K562 (cell line): Measurements from ENCODE around the gene DOP1B. TPM values are rescaled to one million over a fixed set of nuclear protein-coding genes. Genes with fewer than 3 reads are reported as not detected.
"Not testable (repeated sequence)": the region's sequence is repeated elsewhere in the genome, so short reads cannot be mapped to it uniquely, and the experiment has no call there.

Source experiments
- ATAC-seq: fragments of 200-7000 bp; cut with Tn5 transposase; 3 replicates; pipeline ENCODE4 v1.9.1; 2020; ENCODE audit warnings: moderate library complexity
- BruUV-seq: library from RNA; stranded (reverse); fragments of 400-500 nt; replicated peaks from 2 replicates; lab custom pipeline; 2021; lab: Mats Ljungman, UMichigan
- CTCF ChIA-PET: fragments of 300-600 bp; formaldehyde crosslinking; extraction: SDS; loops from one replicate; lab custom pipeline; 2021; ENCODE audit warnings: low intra/inter-chr PET ratio; lab: Yijun Ruan, JAX
- POLR2A ChIA-PET: fragments of 300-600, 350-650 bp; sonication (Branson Sonifier 250); formaldehyde crosslinking; extraction: SDS; loops from one replicate; lab custom pipeline; 2021; ENCODE audit warnings: antibody characterized with exemption, inconsistent platforms; lab: Yijun Ruan, JAX
- DNase-seq, 4 experiments: peaks; one replicate each; pipeline versions ENCODE4 v3.0.0 to v3.0.0-alpha.2; 2011 to 2018; ENCODE audit warnings: low spot score in 3 of 4, mixed read lengths in 3 of 4; ENCODE audit errors: extremely low read depth in 1 of 4
- FAIRE-seq: peaks from 2 replicates; lab custom pipeline; 2011; peaks lifted over from hg19 to GRCh38; lab: Jason Lieb, UNC
- H2AFZ ChIP-seq: 2 replicates; pipeline ENCODE4 v1.6.0; 2011; ENCODE audit warnings: low read depth, low read length, control low read depth, inconsistent platforms
- H3K27ac ChIP-seq: fragments of 200-600 bp; 3 replicates; pipeline ENCODE4 v1.8.0; 2011; ENCODE audit warnings: low read depth, mild to moderate bottlenecking, control low read depth, inconsistent platforms, low read length, moderate library complexity, mixed read lengths; ENCODE audit errors: extremely low read depth
- H3K27me3 ChIP-seq, 2 experiments: fragments of 300-600 bp in 1 of 2; 2 replicates in 1 of 2; 3 replicates in 1 of 2; pipeline versions ENCODE4 v1.6.0 to v1.8.0; 2011; ENCODE audit warnings: inconsistent platforms in 2 of 2, low read length in 2 of 2, mild to moderate bottlenecking in 1 of 2, mixed read lengths in 1 of 2, moderate library complexity in 1 of 2; ENCODE audit not compliant: control insufficient read depth in 2 of 2, insufficient read depth in 2 of 2
- H3K36me3 ChIP-seq: fragments of 300-600 bp; 3 replicates; pipeline ENCODE4 v1.8.0; 2011; ENCODE audit warnings: mild to moderate bottlenecking, low read length, inconsistent platforms; ENCODE audit not compliant: control insufficient read depth, insufficient read depth
- H3K4me1 ChIP-seq, 2 experiments: fragments of 200-600 bp in 1 of 2; replicated peaks in 1 of 2; 2 replicates in 1 of 2; 3 replicates in 1 of 2; pipeline versions ENCODE4 v1.5.1 to v1.8.0; 2011; ENCODE audit warnings: inconsistent platforms in 2 of 2, low read length in 2 of 2, mild to moderate bottlenecking in 1 of 2, mixed read lengths in 1 of 2, moderate library complexity in 1 of 2; ENCODE audit not compliant: control insufficient read depth in 2 of 2, insufficient read depth in 2 of 2
- H3K4me2 ChIP-seq: 2 replicates; pipeline ENCODE4 v1.6.1; 2011; ENCODE audit warnings: low read length, control low read depth, inconsistent platforms, mixed read lengths; ENCODE audit not compliant: insufficient read depth
- H3K4me3 ChIP-seq: fragments of 200-600 bp; sonication (generic), shearing (Covaris generic); 2 replicates; pipeline ENCODE4 v1.5.1; 2016; ENCODE audit warnings: control low read depth, inconsistent platforms
- H3K79me2 ChIP-seq: fragments of 200-600 bp; 3 replicates; pipeline ENCODE4 v1.8.0; 2011; ENCODE audit warnings: low read length, inconsistent platforms; ENCODE audit not compliant: control insufficient read depth, insufficient read depth
- H3K9ac ChIP-seq, 2 experiments: 2 replicates each; pipeline versions ENCODE4 v1.6.0 to v1.6.1; 2011; ENCODE audit warnings: low read depth in 2 of 2, low read length in 2 of 2, control low read depth in 1 of 2, inconsistent platforms in 1 of 2, mild to moderate bottlenecking in 1 of 2, mixed read lengths in 1 of 2; ENCODE audit not compliant: insufficient read depth in 1 of 2
- H3K9me1 ChIP-seq: one replicate; pipeline ENCODE4 v1.6.0; 2011; ENCODE audit warnings: inconsistent platforms, mild to moderate bottlenecking, low read length, moderate library complexity; ENCODE audit not compliant: control insufficient read depth, insufficient read depth
- H3K9me3 ChIP-seq: replicated peaks from 2 replicates; pipeline ENCODE4 v1.5.1; 2011; ENCODE audit warnings: low read depth, low read length, inconsistent platforms; ENCODE audit not compliant: control insufficient read depth, insufficient read depth
- H4K20me1 ChIP-seq: replicated peaks from 2 replicates; pipeline ENCODE4 v1.6.1; 2011; ENCODE audit warnings: low read length, inconsistent platforms, mixed read lengths; ENCODE audit not compliant: control insufficient read depth, insufficient read depth
- KLF10 ChIP-seq: fragments of 250-450 bp; sonication (Bioruptor Pico); IDR thresholded peaks from 2 replicates; pipeline ENCODE4 v1.6.1; 2021; ENCODE audit warnings: matching md5 sums
- MXD1 ChIP-seq: fragments of 250-450 bp; sonication (Bioruptor Pico); IDR thresholded peaks from 2 replicates; pipeline ENCODE4 v1.8.0; 2021; ENCODE audit warnings: borderline replicate concordance, mild to moderate bottlenecking, moderate library complexity; ENCODE audit not compliant: poor library complexity, severe bottlenecking
- MYBL2 ChIP-seq, 2 experiments: fragments of 450-650 bp in 1 of 2; sonication (generic) in 1 of 2; formaldehyde crosslinking in 1 of 2; IDR thresholded peaks; 2 replicates each; pipeline versions ENCODE4 v1.6.1 to v1.8.1; 2017 to 2022; ENCODE audit warnings: borderline replicate concordance in 1 of 2, inconsistent platforms in 1 of 2, low read depth in 1 of 2, mild to moderate bottlenecking in 1 of 2, missing genetic modification reagents in 1 of 2, moderate library complexity in 1 of 2
- WGBS: fragments of 100-300 bp; shearing (Covaris generic); methylation state at CpG from one replicate; pipeline ENCODE4 v1.1.6; 2016; ENCODE audit warnings: low coverage, mixed read lengths; ENCODE audit not compliant: insufficient coverage; ENCODE audit errors: missing lambda C conversion rate; 5-methylcytosine and 5-hydroxymethylcytosine counted together
- in situ Hi-C: fragments of 300-500 bp; cut with MboI; formaldehyde crosslinking; loops from 4 replicates; pipeline ENCODE4 v1.15.0; 2018; ENCODE audit warnings: inconsistent platforms, mixed read lengths
- intact Hi-C: fragments of 100-400 bp; cut with micrococcal nuclease; formaldehyde crosslinking; loops from 2 replicates; pipeline ENCODE4 v1.14.2; 2022
- polyA plus RNA-seq, 8 experiments: library from polyadenylated mRNA; depleted of rRNA in 4 of 8; stranded (reverse) in 5 of 8; unstranded in 3 of 8; fragments of >200 nt; fragmentation: Nextera tagmentation in 2 of 8; fragmentation: Illumina TruSeq in 1 of 8; extraction: Ambion mirVana in 2 of 8; extraction: Trizol in 1 of 8; gene quantifications; 2 replicates each; pipeline versions ENCODE4 v1.2.1 to v1.2.3, GENCODE V29; 2011 to 2014; ENCODE audit warnings: inconsistent platforms in 1 of 8, missing spikeins in 1 of 8
- total RNA-seq, 7 experiments: library from RNA; depleted of rRNA in 6 of 7; stranded (reverse); fragments of >200 nt in 6 of 7; fragmentation: Illumina TruSeq in 2 of 7; extraction: Trizol in 2 of 7; gene quantifications; 2 replicates each; pipeline versions ENCODE4 v1.2.1 to v1.2.3, GENCODE V29; 2011 to 2021; ENCODE audit warnings: low replicate concordance in 1 of 7

DOP1B gene
- total and polyA plus RNA-seq, 9 of the 15 experiments (the other 6 are each of a cell fraction or from before 2014, with no cell fraction given): 0.04 to 2.2 (median 0.68) TPM

GRCh38 chr21:36129219-36129618 lies 27.4 kb upstream of the DOP1B start (continued):
- TF ChIP-seq MXD1 (CRISPR knock-in tag) (no peak), MYBL2 (IDR thresholded peaks at IDR 0.05; ENCODE audit: low read depth) (no peak), MYBL2 (CRISPR knock-in tag; IDR thresholded peaks at IDR 0.05; ENCODE audit: borderline replicate concordance) (no peak), KLF10 (CRISPR knock-in tag) (no peak)

- 3% methylated on average over 9 of the region's 18 CpGs for WGBS
- BruUV-seq, FAIRE-seq, H3K9ac ChIP-seq, intact Hi-C loops, H3K4me3 ChIP-seq, in situ Hi-C loops, H3K27ac ChIP-seq, ATAC-seq, H3K4me2 ChIP-seq, H3K9me1 ChIP-seq, DNase-seq, H3K9me3 ChIP-seq, H4K20me1 ChIP-seq, H3K79me2 ChIP-seq, H3K36me3 ChIP-seq, H2AFZ ChIP-seq: not testable (repeated sequence)
- CTCF ChIA-PET: interaction anchor here (0.8 kb wide), 1 partner anchor 23 kb away, joined by 3 read pairs; no protein-coding TSS in a partner anchor
- POLR2A ChIA-PET: interaction anchor here (0.8 kb wide), 1 partner anchor 9 kb away, joined by 5 read pairs; no protein-coding TSS in a partner anchor
- Histone ChIP-seq H3K4me1 (peaks cover 0 to 12% of the 10 kb centered on the region in 2 experiments; a peak in 2 of 5 replicates), H3K27me3 (peaks cover 34 to 66% of the 10 kb centered on the region in 2 experiments)
Observed at GRCh38 chr21:36130414-36130762, 26.2 kb upstream of the DOP1B start.
